Cardiac septum (tissue), 1 donor: ENCODE measurements around the gene TLX3. TPM values are rescaled to one million over a fixed set of nuclear protein-coding genes. Genes with fewer than 3 reads are reported as not detected.
"Not testable (repeated sequence)": the region's sequence is repeated elsewhere in the genome, so short reads cannot be mapped to it uniquely, and the experiment has no call there.

ENCODE experiments used
- DNase-seq: peaks from one replicate; pipeline ENCODE4 v3.0.0-alpha.2; 2020; ENCODE audit warnings: low spot score
- intact Hi-C: fragments of 100-400 bp; cut with DNase I; formaldehyde crosslinking; loops from one replicate; pipeline ENCODE4 v1.14.0; 2022
- total RNA-seq: library from RNA; stranded (reverse); fragmentation: NEBNext Ultra II Directional; extraction: Animal tissue kit (Norgen Biotek cat#: 25700); gene quantifications from one replicate; pipeline ENCODE4 v1.2.1, GENCODE V29; 2021
- donor health status: DM: no; HTN: no; CAD: no.

Gene TLX3
- total RNA-seq, 1 donor from 2014 or later, result not detected

GRCh38 chr5:171318026-171318425, 9.0 kb downstream of the TLX3 start:
- no peak for DNase-seq
- intact Hi-C loops, result no loop called here

GRCh38 chr5:171321447-171321846, 12.4 kb downstream of the TLX3 start:
- intact Hi-C loops, result no loop called here
- DNase-seq, result no peak

- intact Hi-C loops, result no loop called here
- DNase-seq, result no peak
Measured at GRCh38 chr5:171322527-171322926, 13.5 kb downstream of the TLX3 start.

- intact Hi-C loops, result no loop called here
Measured at GRCh38 chr5:171323007-171323406, 14.0 kb downstream of the TLX3 start.

GRCh38 chr5:171323806-171324632, 15.0 kb downstream of the TLX3 start:
- DNase-seq, result no peak
- intact Hi-C loops, result no loop called here

More at GRCh38 chr5:171323007-171323406, 14.0 kb downstream of the TLX3 start:
- no peak for DNase-seq

- intact Hi-C loops, result no loop called here
- no peak for DNase-seq
Measured at GRCh38 chr5:171330021-171330420, 21.0 kb downstream of the TLX3 start.

GRCh38 chr5:171335616-171336015, 26.6 kb downstream of the TLX3 start:
- DNase-seq, result no peak
- intact Hi-C loops, result loop anchor here (5.0 kb wide), 2 partner anchors 128 to 698 kb away; no protein-coding TSS in a partner anchor

- intact Hi-C loops, result loop anchor here (5.0 kb wide), 2 partner anchors 129 to 699 kb away; no protein-coding TSS in a partner anchor
Measured at GRCh38 chr5:171336521-171337209, 27.6 kb downstream of the TLX3 start.

GRCh38 chr5:171337210-171337569, 28.1 kb downstream of the TLX3 start:
- no peak for DNase-seq
- intact Hi-C loops, result loop anchor here (5.0 kb wide), 2 partner anchors 130 to 700 kb away; no protein-coding TSS in a partner anchor

More at GRCh38 chr5:171336521-171337209, 27.6 kb downstream of the TLX3 start:
- DNase-seq, result no peak

- intact Hi-C loops, result loop anchor here (10.0 kb wide), 1 partner anchor 525 kb away; no protein-coding TSS in a partner anchor
- DNase-seq, result no peak
Measured at GRCh38 chr5:171340042-171340441, 31.0 kb downstream of the TLX3 start.

GRCh38 chr5:171340491-171340890, 31.4 kb downstream of the TLX3 start:
- intact Hi-C loops, result loop anchor here (10.0 kb wide), 1 partner anchor 526 kb away; no protein-coding TSS in a partner anchor
- no peak for DNase-seq

- intact Hi-C loops, result loop anchor here (10.0 kb wide), 1 partner anchor 528 kb away; no protein-coding TSS in a partner anchor
- no peak for DNase-seq
Measured at GRCh38 chr5:171342362-171343111, 33.5 kb downstream of the TLX3 start.

GRCh38 chr5:171344936-171345608, 36.0 kb downstream of the TLX3 start:
- intact Hi-C loops, result loop anchor here (10.0 kb wide), 1 partner anchor 530 kb away; no protein-coding TSS in a partner anchor

GRCh38 chr5:171351536-171352073, 42.6 kb downstream of the TLX3 start:
- no peak for DNase-seq
- intact Hi-C loops, result no loop called here

More at GRCh38 chr5:171344936-171345608, 36.0 kb downstream of the TLX3 start:
- DNase-seq, result no peak

- intact Hi-C loops, result no loop called here
- no peak for DNase-seq
Measured at GRCh38 chr5:171355302-171355724, 46.3 kb downstream of the TLX3 start.

GRCh38 chr5:171357843-171358242, 48.8 kb downstream of the TLX3 start:
- DNase-seq, result no peak
- intact Hi-C loops, result no loop called here

- DNase-seq, intact Hi-C loops: not testable (repeated sequence)
Measured at GRCh38 chr5:171361151-171361550, 52.1 kb downstream of the TLX3 start.
